Measurements from ENCODE around the gene CPLX3. TPM values are rescaled to one million over a fixed set of nuclear protein-coding genes. Genes with fewer than 3 reads are reported as not detected.
A peak's percentile ranks its signal among the peaks of the same experiment; 100 is the strongest.
"Not testable (repeated sequence)": the region's sequence is repeated elsewhere in the genome, so short reads cannot be mapped to it uniquely, and the experiment has no call there.

CPLX3 gene, protein sequence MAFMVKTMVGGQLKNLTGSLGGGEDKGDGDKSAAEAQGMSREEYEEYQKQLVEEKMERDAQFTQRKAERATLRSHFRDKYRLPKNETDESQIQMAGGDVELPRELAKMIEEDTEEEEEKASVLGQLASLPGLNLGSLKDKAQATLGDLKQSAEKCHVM
- total RNA-seq: not detected in 2 replicates

GRCh38 chr15:74826364-74826819 lies at the start of gene CPLX3:
TSS of gene CPLX3 (plus strand) at chr15:74826627. CDS start at chr15:74826704, 77 bp downstream.
- peak; percentile 19 to 42 for DNase-seq (ENCODE audit: low read depth in 2 of 2)

- peak in 1 of 2 donors; percentile 69 for DNase-seq (ENCODE audit: low read depth in 2 of 2)
Measured at GRCh38 chr15:74776821-74777768, 49.3 kb upstream of the CPLX3 start.

GRCh38 chr15:74777769-74778598 lies 48.4 kb upstream of the CPLX3 start:
- no peak for DNase-seq (ENCODE audit: low read depth in 2 of 2)

DNA sequence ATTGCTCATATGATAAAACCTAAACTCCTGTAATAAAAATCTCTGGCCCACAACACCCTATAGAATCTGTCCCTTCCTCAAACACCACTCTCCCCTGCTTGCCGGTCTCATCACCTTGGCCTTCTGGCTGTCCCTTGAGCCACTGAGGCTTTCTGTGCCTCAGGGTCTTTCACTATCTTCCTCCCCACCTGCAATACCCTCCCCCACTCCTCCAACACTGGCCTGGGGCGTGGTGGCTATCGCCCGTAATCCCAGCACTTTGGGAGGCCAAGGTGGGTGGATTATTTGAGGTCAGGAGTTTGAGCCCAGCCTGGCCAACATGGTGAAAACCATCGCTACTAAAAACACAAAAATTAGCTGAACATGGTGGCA lies 47.8 kb upstream of the CPLX3 start:
- DNase-seq (ENCODE audit: low read depth in 2 of 2): no peak

DNA sequence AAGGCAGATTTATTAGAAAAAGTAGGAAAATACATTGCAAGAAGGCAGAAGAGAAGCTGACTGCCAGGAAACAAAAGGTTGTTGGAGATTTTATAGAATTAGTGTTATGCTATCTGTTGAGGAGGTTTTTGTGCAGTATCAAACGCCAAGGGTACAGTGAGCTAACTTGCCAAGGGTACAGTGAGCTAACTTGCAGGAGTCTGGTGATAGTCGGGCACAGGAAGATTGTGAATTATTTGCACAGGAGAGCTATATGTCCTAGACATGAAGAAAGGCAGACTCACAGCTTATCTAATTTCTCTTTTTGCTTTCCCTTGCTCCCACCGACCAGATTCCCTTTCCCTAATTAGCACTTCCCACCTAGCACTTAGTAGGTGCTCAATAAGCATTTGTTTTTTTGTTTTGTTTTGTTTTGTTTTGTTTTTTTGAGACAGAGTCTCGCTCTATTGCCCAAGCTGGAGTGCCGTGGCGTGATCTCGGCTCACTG lies 47.2 kb upstream of the CPLX3 start:
- no peak for DNase-seq (ENCODE audit: low read depth in 2 of 2)

- DNase-seq (ENCODE audit: low read depth in 2 of 2): no peak
Measured at GRCh38 chr15:74780523-74781430, 45.6 kb upstream of the CPLX3 start.

DNA sequence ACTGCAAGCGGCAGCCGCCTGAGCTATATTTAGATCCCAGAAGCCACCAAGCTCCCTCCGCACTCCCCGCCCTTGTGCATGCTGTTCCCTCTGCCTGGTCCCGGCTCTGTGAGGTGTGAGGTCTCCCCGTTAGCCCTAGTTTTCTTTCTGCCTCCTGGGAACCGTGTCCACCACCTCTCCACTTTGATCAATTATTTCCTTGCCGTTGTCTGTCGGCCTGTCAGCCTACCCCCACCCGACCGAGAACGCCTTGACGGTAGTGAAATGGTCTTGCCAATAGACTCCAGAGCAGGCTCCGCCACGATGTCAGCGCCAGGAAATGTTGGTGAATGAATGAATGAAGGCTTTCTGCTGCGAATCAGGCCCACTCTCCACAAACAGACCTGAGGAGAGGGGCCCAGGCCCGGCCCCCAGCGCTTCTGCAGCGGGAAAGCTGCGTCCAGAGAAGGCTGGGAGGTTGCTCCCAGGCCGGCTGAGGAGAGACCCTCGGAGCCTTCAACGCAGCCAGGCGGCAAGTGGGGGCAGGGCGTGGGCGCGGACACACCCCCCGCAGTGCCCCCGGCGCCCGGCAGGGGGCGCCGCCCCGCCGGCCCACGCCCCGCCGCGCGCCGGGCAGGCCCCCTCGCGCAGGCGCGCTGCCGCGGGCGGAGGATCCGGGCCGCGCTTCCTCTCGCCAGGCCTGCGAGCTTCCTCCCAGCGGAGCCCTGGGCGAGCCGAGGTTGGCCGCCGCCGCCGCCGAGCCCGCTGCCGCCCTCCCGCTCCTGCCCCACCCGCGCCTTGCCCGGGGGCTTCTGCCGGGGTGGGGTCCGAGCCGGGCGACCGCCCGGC lies 44.8 kb upstream of the CPLX3 start, which contains the start of gene CSK:
CSK (plus strand) TSS at position 650 of the 828 bp plus-strand sequence. CDS start 16,218 bp downstream, outside the sequence.
- DNase-seq (ENCODE audit: low read depth in 2 of 2): peak; percentile 71 to 82

DNA sequence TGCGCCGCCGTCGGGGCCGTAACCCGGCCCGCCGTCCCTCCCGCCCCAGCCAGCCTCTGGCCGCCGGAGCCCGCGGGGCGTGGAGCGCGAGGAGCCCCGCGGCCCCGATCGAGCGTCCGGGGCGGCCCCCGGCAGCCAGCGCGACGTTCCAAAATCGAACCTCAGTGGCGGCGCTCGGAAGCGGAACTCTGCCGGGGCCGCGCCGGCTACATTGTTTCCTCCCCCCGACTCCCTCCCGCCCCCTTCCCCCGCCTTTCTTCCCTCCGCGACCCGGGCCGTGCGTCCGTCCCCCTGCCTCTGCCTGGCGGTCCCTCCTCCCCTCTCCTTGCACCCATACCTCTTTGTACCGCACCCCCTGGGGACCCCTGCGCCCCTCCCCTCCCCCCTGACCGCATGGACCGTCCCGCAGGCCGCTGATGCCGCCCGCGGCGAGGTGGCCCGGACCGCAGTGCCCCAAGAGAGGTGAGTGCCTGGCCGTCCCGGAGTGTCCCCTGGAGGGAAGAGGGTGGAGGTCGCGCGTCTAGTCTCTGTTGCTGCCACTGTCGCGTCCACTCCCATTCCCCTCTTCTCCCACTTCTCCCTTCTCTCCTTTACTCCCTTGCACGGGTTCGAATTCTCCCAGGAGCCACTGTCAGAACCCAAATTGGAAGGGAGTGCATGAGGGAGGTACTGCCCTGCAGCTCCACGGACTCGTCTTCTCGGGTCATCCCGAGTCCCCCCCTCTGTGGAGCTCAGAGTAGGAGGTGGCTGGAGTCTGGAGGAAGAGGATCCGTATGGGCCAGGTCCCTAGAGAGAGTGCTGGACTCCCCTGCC lies 44.0 kb upstream of the CPLX3 start:
- peak; percentile 28 to 38 for DNase-seq (ENCODE audit: low read depth in 2 of 2)

GRCh38 chr15:74783072-74783807 lies 43.2 kb upstream of the CPLX3 start:
- peak; percentile 40 to 77 for DNase-seq (ENCODE audit: low read depth in 2 of 2)

GRCh38 chr15:74783808-74784175 lies 42.6 kb upstream of the CPLX3 start:
- no peak for DNase-seq (ENCODE audit: low read depth in 2 of 2)

- no peak for DNase-seq (ENCODE audit: low read depth in 2 of 2)
Measured at GRCh38 chr15:74784426-74785193, 41.8 kb upstream of the CPLX3 start.

GRCh38 chr15:74785194-74786032 lies 41.0 kb upstream of the CPLX3 start:
- DNase-seq (ENCODE audit: low read depth in 2 of 2): no peak

GRCh38 chr15:74786081-74786480 lies 40.3 kb upstream of the CPLX3 start:
- DNase-seq (ENCODE audit: low read depth in 2 of 2): not testable (repeated sequence)

DNA sequence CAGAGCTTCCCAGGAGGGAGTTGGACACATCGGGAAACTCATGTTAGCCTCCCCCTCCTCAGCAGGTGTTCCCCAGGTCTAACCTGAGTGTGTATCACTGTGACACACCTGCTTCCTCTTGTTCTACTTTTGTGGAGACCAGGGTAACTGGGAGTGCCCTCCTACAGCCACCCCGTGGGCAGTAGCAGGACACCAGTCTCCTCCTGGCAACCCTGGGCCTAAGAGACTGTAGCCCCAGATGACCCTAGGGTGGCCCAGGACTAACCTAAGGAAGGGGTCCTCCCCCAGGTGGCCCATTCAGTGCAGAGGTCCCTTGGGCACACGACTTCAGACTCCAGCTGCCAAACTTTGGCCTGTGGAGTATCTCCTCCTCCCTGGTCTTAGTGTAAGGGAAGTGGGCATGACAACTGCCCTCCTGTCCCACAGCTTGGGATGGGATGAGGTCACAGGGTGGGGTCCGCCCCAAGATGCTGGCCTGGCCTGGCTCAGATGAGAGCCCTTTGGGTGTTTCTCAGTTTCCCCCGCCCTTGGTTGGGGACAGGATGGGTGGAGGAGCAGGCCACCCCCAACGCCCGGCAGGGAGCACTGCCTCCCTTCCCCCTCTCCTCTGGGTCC lies 39.8 kb upstream of the CPLX3 start:
- no peak for DNase-seq (ENCODE audit: low read depth in 2 of 2)

DNA sequence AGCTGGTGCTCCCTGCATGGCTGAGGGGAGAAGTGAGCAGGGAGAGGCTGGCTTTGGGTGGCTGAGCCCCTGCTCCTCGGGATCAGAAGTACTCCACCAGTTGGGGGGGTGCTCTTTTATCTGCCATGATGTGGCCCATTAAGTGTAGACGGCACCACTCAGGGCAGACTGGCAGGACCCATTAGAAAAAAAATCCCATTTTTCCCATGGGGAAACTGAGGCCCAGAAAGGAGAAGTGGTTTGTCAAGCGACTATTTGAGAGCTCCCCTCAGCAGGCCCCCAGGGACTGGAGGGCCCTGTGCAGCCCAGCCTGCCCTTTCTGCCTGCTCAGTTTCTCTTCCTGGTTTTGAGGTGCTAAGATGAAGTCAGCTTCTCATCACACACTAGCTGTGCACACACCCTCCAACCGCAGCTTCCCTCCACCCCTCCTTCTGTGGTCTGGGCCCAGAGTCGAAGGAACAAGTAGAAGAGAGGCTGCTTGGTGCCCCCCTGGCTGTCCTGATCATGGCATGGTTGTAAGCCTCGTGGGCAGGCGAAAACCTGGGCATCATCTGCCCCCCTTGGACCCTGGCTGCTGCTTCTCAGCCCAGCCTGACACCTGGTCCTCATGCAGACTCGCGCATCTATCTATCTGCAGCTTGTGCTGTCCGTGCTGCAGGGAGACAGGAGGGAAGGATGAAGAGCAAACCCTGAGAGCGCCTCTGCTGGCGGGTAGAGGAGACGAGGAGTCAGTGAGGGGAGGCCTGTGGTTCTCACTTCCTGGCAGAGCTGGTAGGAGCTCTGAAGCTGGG lies 39.0 kb upstream of the CPLX3 start:
- DNase-seq (ENCODE audit: low read depth in 2 of 2): peak; percentile 52 to 55
